NCI-H1092 (cell line): ENCODE measurements around the gene DYSF.

ENCODE experiments used
- DNase-seq: peaks from one replicate; lab custom pipeline; 2025; lab: John Stamatoyannopoulos, UW

DYSF gene

DNA sequence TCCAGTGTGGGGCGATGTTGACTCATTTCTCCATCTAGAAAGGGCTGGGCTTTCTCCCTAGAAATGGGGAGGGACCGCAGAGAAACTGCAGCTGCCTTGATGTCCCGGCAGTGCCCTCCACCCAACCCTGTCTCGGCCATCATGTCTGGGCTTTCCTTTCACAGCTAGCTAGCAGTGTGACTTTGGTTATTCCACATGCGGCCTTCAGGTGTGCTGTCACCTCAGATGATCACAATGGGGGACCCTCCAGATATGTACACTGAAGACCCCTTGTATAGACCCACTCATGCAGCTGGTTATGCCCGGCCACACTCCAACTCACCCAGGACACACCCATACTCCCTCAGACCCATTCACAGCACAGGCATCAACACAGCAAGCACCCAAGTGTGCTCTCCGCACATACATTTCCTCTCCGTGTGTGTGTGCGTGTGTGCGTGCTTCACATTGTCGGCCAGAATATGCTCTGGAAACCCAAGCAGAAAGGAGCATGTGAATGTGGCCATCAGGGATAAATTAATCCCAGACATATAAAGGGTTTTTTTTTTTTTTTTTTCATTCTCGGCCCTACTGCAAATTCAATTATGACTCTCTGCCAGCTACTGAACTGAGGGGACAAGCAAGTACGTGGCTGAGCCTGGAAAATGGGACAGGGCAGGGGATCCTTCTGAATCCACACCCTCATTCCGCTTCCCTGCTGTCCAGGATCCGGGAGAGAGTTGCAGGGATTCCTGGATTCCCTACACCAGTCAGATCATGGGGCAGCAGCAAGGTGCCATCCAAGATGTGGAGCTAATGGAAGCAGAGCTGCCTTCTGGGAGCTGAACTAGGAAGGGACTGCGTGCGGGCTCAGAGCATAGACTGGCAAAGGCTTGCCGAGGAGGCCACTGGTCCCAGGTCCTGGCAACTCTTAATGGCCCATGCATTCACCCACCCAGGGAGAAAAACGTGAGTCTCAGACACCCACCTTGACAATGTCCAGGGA is 240.2 kb downstream of the DYSF start:
- no peak for DNase-seq

DNA sequence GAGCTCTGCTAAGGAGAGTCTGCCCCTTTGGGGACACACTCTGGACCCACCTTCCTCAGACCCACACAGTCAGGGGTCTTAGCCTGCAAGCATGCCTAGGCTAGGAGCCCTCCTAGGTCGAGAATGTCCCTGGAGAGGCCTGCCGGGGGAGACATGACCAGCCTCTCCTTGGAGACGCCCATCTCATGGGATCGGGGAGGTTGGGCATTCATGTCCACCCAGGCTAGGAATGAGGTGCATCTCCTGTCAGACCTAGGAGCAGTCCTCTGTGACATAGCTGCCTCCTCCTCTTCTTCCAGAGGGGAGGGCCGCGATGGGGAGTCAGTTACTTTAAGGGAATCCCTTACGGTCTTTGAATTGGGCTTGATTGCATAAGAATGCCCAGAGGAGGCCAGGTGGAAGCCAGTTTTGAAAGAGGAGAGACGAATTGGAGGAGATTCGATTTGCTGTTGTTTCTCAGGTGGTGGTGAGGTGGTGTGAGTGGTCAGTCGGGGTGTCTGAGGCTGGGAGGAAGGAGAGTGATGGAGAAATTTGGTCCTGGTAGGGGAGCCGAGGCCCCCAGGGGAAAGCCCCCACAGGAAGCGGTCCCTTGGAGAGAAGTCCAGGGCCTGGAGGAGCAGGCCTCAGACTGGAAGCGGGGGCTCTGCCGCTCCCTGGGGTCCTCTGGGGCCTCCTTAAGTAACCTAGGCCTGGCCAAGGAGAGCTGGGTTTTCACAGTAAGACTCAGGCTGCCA is 241.3 kb downstream of the DYSF start:
- no peak for DNase-seq

DNA sequence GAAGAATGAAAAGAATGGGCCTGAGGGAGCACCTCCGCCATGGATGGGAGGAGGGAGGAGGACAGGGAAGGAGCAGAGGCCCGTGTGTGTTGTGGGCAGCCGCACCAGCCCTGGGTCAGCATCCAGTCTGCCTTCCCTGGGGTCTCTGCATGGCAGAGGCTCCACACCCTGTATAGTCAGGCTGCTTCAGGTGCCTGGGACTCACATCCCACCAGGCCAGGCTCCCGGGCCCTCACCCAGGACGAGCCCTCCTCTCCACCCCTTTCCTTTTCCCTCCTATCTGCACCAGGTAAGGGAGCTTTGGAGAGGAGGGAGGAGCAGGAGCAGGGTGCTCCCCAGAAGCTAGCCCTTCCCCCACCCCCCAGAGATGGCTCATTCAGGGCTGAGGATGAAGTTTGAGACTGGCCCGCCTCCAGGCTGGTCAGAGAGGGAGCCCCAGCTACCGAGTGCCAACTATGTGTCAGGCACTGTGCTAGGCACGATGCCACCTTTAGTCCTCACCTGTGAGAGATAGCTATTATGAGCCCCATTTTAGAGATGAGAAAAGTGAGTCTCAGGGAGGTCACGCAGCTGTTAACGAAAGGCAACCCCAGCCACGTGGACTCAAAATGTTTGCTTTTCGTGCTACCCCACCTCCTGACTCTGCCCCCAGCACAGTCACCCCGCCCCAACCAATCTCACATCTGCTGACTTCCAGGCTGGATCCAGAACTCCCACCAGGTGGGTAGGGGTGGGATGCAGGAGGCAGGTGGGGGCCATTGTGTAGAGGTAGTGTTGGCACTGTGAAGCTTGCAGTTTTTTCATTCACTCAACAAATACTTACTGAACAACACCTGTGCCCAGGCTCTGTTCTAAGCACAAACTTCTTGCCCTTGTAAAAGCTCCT is 242.1 kb downstream of the DYSF start:
- no peak for DNase-seq

DNA sequence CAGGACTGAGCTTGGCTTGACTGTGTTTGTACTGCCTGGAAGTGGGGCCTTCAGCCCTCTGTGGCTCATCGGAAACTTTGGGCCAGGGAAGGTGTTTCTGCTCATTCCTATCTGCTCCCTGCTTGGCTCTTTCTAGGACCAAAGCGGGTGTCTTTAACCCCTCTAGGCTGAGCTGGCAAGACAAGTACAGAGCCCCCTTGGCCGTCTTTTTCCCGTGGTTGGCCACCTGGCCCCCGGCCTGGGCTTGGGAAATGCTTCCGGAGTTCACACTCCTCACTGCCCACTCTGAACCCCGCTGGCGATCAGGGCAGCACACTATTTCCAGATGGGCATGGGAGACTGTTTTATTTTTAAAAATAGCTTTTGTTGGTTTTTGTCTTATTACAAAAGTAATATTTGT is 243.0 kb downstream of the DYSF start:
- DNase-seq = no peak

DNA sequence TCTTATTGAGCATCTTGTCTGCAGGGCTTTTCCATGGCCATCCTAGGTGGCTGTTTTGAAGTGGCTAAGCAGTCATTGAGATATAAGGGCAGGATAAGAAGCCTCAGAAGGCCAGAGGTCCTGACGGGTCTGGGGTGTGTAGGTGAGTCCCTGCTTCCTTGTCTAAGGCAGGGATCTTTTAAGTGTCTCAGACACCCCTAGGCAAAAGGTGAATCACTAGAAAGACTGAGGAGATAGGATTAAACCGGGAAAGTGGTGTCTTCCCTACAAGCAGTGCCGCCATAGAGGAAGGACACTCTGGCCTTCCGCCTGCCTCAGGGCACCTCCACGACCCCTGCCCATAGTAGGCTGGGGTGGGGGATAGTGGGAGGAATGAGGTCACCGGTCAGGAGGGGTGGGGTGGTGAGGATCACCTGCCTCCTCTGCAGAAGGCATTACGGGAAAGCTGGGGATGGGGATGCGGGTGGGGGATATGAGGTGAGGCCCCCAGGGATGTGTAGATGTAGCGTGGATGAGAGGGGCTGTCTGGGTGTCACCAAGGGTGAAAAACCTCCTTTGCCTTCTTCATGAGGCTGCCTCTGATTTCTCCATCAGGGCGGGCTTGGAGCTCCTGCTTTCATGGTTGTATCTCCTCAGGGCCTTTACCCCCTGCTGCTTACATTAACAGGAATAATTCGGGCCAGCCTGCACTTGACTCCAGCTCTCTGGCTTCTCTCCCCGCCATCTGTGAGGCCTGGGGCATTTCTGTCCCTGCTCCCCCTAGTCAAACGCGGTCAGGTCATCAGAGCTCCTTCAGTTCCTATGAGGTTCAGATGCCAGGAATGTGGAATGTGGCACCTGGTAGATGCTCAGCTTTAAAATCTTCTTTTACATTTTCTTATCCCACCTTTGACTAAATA is 244.0 kb downstream of the DYSF start:
- DNase-seq = no peak

DNA sequence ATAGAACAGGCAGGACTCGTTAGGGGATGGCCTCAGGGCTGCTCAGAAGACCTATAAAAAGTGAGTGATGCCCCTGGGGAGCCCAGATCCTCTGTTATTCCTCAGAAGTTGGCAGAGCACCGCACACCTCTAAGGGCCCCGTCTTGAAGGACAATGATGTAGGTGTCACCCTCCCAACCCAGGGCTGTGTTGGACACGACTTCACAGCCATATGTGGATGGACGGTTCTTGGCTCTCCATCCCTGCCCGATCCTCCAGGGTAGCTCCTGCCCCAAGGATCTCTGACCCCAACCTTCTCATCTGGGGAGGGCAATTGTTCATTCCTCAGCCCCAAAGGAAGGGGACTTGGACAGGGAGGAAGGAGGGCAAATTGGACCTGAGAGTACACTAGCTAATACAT is 246.1 kb downstream of the DYSF start:
- no peak for DNase-seq

DNA sequence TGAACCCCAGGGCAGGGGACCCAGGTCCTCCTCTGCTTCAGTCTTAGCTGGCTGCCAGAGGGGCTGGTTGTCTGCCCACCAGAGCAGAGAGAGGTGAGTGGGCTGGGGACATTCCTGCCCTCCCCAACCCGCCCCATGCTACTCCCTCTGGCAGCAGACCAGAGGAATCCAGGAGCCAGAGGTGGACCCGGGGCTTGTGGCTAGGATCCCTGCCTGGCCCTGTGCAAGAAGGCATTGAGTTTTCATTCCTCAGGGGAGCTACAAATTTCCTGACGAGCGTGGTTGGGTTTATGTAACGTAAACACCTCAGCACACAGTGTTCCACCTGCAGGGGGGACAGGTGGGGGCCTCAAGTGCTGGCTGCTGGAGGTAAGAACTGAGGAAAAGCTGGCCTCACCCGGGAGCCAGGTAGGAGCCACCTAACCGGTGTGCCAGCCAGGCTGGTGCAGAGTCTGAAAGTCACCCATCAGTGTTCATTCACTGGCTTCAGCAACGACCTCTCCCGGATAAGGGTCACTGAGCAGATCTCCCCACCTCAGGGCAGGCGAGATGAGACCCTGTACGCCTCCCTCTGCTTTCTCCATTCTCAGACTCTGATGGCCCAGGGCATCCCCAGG is 246.8 kb downstream of the DYSF start:
- DNase-seq = no peak

DNA sequence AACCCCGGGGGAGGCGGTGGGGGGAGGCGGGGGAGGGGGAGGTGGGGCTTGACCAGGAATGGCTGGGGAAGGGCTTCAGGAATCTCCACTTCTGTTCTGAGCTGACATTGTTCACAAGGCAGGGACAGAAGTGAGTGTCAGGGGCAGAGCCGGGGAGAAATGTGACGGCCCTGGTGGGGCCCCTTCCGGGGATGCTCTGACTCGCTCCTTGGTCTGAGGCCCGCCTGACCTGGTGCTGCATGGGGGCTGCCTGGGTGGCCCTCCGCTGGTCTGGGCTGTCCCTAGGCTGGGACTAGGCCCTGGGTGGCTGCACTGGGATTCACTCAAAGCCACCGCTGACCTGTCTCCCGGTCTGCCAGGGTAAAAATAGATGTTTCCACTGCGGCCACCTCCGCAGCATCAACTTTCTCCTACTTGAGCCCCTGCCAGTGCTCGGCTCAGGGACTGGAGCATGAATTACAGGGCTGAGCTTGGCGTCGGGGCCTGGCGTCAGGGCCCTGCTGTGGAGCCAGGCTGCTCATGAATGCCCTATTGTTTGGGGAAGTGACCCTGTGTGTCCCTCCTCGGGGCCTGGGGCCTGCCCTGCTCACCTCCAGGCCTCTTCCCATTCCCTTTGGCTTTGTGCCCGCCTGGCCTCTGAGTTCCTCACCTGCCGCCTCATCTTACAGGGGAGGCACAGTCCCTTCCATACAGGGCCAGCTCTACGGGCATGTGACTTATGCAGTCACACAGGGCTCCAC is 247.5 kb downstream of the DYSF start:
- no peak for DNase-seq

GRCh38 chr2:71702071-71702970 is 249.0 kb downstream of the DYSF start:
- no peak for DNase-seq

DNA sequence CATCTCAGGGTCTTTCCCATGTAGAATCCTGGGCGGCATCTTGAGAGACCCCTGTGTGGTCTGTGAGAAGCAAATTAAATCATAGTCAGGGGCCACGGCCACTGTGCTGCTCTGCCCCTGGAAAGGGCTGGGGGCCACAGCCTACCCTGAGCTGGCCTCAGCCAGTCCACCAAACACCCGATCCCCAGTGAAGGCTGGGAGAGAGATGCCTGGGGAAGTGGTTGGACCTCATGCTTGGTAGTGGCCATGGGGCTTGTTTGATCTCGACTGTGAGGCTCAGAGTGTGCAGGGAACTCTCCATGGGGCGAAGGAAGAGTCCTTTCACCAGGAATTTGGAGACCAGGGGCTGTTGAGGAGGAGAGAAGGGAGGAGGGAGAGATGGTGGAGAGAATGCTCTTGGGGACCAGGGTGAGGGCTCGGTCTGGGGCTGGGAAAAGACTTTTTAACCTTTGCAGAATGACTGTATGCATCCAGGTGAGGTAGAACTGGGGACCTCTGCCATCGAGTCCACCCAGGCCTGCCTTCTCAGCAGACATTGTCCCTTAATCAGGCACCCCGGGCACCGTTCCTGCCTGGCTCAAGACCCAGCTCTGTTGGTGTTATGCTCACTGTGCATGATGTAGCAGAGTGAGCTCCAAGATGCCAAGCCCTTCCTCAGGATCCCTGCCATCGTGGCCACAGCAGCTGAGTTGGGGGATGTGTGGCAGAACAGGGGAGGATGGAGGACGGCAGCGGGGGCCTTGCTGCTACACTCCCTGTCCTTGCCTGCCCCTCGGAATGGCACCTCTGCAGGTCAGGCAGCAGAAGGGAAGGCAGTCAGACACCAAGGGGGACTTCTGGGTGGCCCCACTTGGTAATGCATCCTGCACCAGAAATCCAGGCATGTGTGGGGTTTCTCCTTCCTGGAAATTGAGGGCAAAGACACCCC is 249.9 kb downstream of the DYSF start:
- no peak for DNase-seq

DNA sequence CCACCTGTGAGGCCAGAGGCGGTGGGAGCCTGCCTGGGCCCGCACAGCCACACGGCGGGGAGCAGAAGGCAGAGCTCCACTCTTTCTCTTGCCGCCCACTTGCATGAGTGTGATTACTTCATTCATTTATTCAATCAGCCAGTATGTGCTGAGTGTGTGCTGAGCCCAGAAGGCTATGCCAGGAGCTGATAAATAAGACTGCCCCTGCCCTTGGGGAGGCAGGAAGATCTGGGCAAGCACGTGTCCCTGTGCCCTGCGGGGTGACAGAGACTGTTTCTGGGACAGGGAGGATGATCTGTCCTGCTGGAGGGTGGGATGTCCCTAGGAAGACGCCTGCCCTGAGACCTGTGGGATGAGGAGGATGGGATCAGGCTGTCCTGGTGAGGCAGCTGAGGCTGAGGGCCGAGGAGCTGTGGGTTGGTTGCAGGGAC is 250.8 kb downstream of the DYSF start:
- DNase-seq = no peak

DNA sequence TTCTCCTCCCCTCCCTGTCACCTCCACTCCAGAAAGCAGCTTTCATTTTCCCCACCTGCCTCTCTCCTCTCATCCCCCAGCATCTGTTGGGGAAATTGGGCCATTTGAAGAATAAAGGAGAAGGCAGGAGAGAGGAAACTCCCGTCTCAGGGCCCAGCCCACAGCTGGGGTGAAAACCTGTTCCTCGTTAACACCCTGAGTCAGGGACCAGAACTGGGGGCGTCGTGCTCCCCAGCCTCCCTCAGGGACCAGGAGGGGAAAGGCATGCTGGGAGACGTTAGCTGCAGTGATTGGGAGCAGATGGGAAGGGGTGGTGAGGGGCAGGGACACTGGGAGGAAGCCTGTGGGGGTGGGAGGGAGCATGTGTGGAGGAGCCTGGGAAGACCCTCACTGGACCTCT is 251.3 kb downstream of the DYSF start:
- DNase-seq = no peak

- DNase-seq = no peak
Observed at GRCh38 chr2:71705171-71705960, 252.0 kb downstream of the DYSF start.

- DNase-seq = no peak
Observed at GRCh38 chr2:71706121-71706520, 252.8 kb downstream of the DYSF start.

- DNase-seq = no peak
Observed at GRCh38 chr2:71706836-71707235, 253.5 kb downstream of the DYSF start.

GRCh38 chr2:71710367-71711132 is 257.2 kb downstream of the DYSF start:
- DNase-seq = no peak
